ENCODE data around the gene WWOX. TPM values are rescaled to one million over a fixed set of nuclear protein-coding genes. Genes with fewer than 3 reads are reported as not detected.
A peak's percentile ranks its signal among the peaks of the same experiment; 100 is the strongest.

The WWOX gene
- total RNA-seq, 1 experiment from 2014 or later, result 15.6 TPM

- Histone ChIP-seq H3K56ac (ENCODE audit: insufficient read length, low read depth, low read length) (no peak overlapping the region), H3K4ac (ENCODE audit: low read depth, low read length) (no peak overlapping the region), H2BK12ac (ENCODE audit: insufficient read length, low read depth, low read length) (no peak overlapping the region), H3K14ac (ENCODE audit: insufficient read depth, low read length) (no peak overlapping the region), H3K9ac (ENCODE audit: extremely low read depth, insufficient read length, low read length) (no peak overlapping the region), H2AK5ac (ENCODE audit: insufficient read length, low read length) (no peak overlapping the region), H3T11ph (ENCODE audit: low read length) (no peak overlapping the region), H3K18ac (ENCODE audit: insufficient read length, low read depth, low read length) (no peak overlapping the region), H2BK5ac (ENCODE audit: insufficient read length, low read length) (no peak overlapping the region), H3K4me1 (ENCODE audit: insufficient read depth, low read length) (no peaks in the 10 kb centered on the region), H2AFZ (ENCODE audit: low read length) (no peak overlapping the region), H4K91ac (ENCODE audit: insufficient read length, low read depth, low read length) (no peak overlapping the region), H2BK15ac (ENCODE audit: low read depth, low read length) (no peak overlapping the region), H3K79me1 (ENCODE audit: insufficient read depth, low read depth, low read length, poor library complexity, severe bottlenecking) (no peaks in the 10 kb centered on the region), H3K27me3 (ENCODE audit: insufficient read depth, low read length) (no peaks in the 10 kb centered on the region), H4K5ac (ENCODE audit: insufficient read length, low read depth, low read length) (no peak overlapping the region), H2BK20ac (ENCODE audit: low read depth, low read length, poor library complexity, severe bottlenecking) (no peak overlapping the region), H3K4me2 (ENCODE audit: insufficient read depth, insufficient read length, low read length) (no peak overlapping the region), H4K20me1 (ENCODE audit: control insufficient read depth, insufficient read depth, insufficient read length) (no peaks in the 10 kb centered on the region), H2BK120ac (ENCODE audit: low read depth, low read length, poor library complexity, severe bottlenecking) (no peak overlapping the region), H3K23me2 (ENCODE audit: insufficient read length, low read depth, low read length, poor library complexity, severe bottlenecking) (no peaks in the 10 kb centered on the region), H3K9me3 (ENCODE audit: control insufficient read depth, low read depth, low read length) (no peaks in the 10 kb centered on the region), H3K79me2 (ENCODE audit: insufficient read depth, low read length) (no peaks in the 10 kb centered on the region), H3K27ac (ENCODE audit: insufficient read length, low read depth, low read length) (no peak overlapping the region), H4K8ac (replicated peaks; ENCODE audit: insufficient read length, low read depth, low read length) (no peak overlapping the region), H3K23ac (ENCODE audit: insufficient read length, low read depth, low read length) (no peak overlapping the region)
- peaks cover 20 to 23% of the 10 kb centered on the region in 2 experiments for H3K4me1 Mint-ChIP-seq
- H3K36me3 Mint-ChIP-seq (ENCODE audit: insufficient read depth in 1 of 3, low read depth in 3 of 3), result no peaks in the 10 kb centered on the region
- H3K27me3 Mint-ChIP-seq (ENCODE audit: low read depth), result no peaks in the 10 kb centered on the region; the same call in none of the 2 replicates
- DNase-seq, result peak; percentile 53
- H3K9me3 Mint-ChIP-seq, result no peaks in the 10 kb centered on the region
- peak; percentile 42; the same call in 2 of the 3 replicates for TF ChIP-seq CTCF (conservative IDR thresholded peaks at IDR 0.05)
- no CpG with 5 or more reads among the region's 23 CpGs for WGBS (ENCODE audit: extremely low coverage, insufficient read length, low lambda C conversion rate)
- H3K27ac Mint-ChIP-seq, result peak overlapping the region in 1 of 3 experiments; percentile 70; a peak in 2 of 7 replicates
- no peak overlapping the region for H3K4me3 Mint-ChIP-seq
These were observed 406.3 kb downstream of the WWOX start for GRCh38 chr16:78505544-78506366.
